HG02852 (cell line): ENCODE measurements around the gene STARD3.
"Not testable (repeated sequence)": the region's sequence is repeated elsewhere in the genome, so short reads cannot be mapped to it uniquely, and the experiment has no call there.

Source experiments
- ATAC-seq: cut with Tn5 transposase; IDR thresholded peaks from one replicate; pipeline ENCODE4 v1.9.1; 2021; ENCODE audit warnings: mild to moderate bottlenecking, moderate library complexity; ENCODE audit not compliant: unreplicated experiment

Gene STARD3

GRCh38 chr17:39687101-39687545 lies 50.2 kb downstream of the STARD3 start:
- no peak for ATAC-seq

GRCh38 chr17:39687546-39688474 lies 50.9 kb downstream of the STARD3 start, which contains the start of gene PGAP3:
Gene PGAP3 (minus strand): TSS chr17:39688057. CDS start chr17:39688014, 43 bp downstream.
- peak; percentile 86 for ATAC-seq

- ATAC-seq, result no peak
Observed at GRCh38 chr17:39688475-39688835, 51.5 kb downstream of the STARD3 start.

- ATAC-seq, result no peak
Observed at GRCh38 chr17:39688945-39689344, 52.0 kb downstream of the STARD3 start.

GRCh38 chr17:39694593-39694992 lies 57.6 kb downstream of the STARD3 start:
- no peak for ATAC-seq

- no peak for ATAC-seq
Observed at GRCh38 chr17:39695089-39695474, 58.1 kb downstream of the STARD3 start.

GRCh38 chr17:39696731-39697130 lies 59.8 kb downstream of the STARD3 start:
- no peak for ATAC-seq

GRCh38 chr17:39697961-39698360 lies 61.0 kb downstream of the STARD3 start:
- ATAC-seq, result no peak

GRCh38 chr17:39699157-39699817 lies 62.3 kb downstream of the STARD3 start:
- ATAC-seq, result not testable (repeated sequence)

- no peak for ATAC-seq
Observed at GRCh38 chr17:39699818-39700147, 62.8 kb downstream of the STARD3 start, which contains the start of gene ERBB2. Gene ERBB2 (plus strand): TSS chr17:39700064. CDS start chr17:39700239, 175 bp downstream.

- ATAC-seq, result no peak
Observed at GRCh38 chr17:39700148-39700987, 63.4 kb downstream of the STARD3 start.

- no peak for ATAC-seq
Observed at GRCh38 chr17:39701012-39701783, 64.3 kb downstream of the STARD3 start.

- no peak for ATAC-seq
Observed at GRCh38 chr17:39701784-39702422, 65.0 kb downstream of the STARD3 start.

GRCh38 chr17:39702901-39703893 lies 66.3 kb downstream of the STARD3 start:
- ATAC-seq, result no peak

GRCh38 chr17:39703913-39704312 lies 67.0 kb downstream of the STARD3 start:
- no peak for ATAC-seq

- no peak for ATAC-seq
Observed at GRCh38 chr17:39704821-39705551, 68.0 kb downstream of the STARD3 start.

GRCh38 chr17:39705786-39706348 lies 68.9 kb downstream of the STARD3 start:
- no peak for ATAC-seq

GRCh38 chr17:39706383-39706782 lies 69.4 kb downstream of the STARD3 start:
- ATAC-seq, result no peak
